Urinary bladder (tissue), 4 donors: ENCODE results near the gene ZSCAN20. TPM values are rescaled to one million over a fixed set of nuclear protein-coding genes. Genes with fewer than 3 reads are reported as not detected.

Experiments
- DNase-seq: peaks from one replicate; pipeline ENCODE4 v3.0.0-alpha.2; 2015; ENCODE audit errors: extremely low spot score
- H3K27ac ChIP-seq: one replicate; pipeline ENCODE4 v1.5.1; 2013; ENCODE audit warnings: low read depth, mild to moderate bottlenecking, moderate library complexity
- H3K36me3 ChIP-seq: one replicate; pipeline ENCODE4 v1.6.1; 2013; ENCODE audit warnings: mild to moderate bottlenecking, moderate library complexity; ENCODE audit not compliant: insufficient read depth
- H3K4me1 ChIP-seq: one replicate; pipeline ENCODE4 v1.6.1; 2013; ENCODE audit warnings: mild to moderate bottlenecking, moderate library complexity; ENCODE audit not compliant: insufficient read depth
- H3K4me3 ChIP-seq: one replicate; pipeline ENCODE4 v1.5.1; 2013; ENCODE audit warnings: low read depth, low read length
- WGBS: extraction: QIAGEN DNeasy Blood & Tissue Kit; methylation state at CpG from one replicate; pipeline ENCODE4 v1.1.7; 2013; 5-methylcytosine and 5-hydroxymethylcytosine counted together
- polyA plus RNA-seq: library from polyadenylated mRNA; stranded (reverse); fragments of 200-250 nt; gene quantifications from one replicate; pipeline ENCODE4 v1.2.3, GENCODE V29; 2013
- total RNA-seq: library from RNA; depleted of rRNA; stranded (reverse); fragments of >200 nt; gene quantifications from one replicate; pipeline ENCODE4 v1.2.3, GENCODE V29; 2014
- donor health status: healthy with polysubstance abuse.
- donor health status: healthy.

The ZSCAN20 gene
- 11.6 TPM for total RNA-seq
- 2.4 TPM for polyA plus RNA-seq

DNA sequence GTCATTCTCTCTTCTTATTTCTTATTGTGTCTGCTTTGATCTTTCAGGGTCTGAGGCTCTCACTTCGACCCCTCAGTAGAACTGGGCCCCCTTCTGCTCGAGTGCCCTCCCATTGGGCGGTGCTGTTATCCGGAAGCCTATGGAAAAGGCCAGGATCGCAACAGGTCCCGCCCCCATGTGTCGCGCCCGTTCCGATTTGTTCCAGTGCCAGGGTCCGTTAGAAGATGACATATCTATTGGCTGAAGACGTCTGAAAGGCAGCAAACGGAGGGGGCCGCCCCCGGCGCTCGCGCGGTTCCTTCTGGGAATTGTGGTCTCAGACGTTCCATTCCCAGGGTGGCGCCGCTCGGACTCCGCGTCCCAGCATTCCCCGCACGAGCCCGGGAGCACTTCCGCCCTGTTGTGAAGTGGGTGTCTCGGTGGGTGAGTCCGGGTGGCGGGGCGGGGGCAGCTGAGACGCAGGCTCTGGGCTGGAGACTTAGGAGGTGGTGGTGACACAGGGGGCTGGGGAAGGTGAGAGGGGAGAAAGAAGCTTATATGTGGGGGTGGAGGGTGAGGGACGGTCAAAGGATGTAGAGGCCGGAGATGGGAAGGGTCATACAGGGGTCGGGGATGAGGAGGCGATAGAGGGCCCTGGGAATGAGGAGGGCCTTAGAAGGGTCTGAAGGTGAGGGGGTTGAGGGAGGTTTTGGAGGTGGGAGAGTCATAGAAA, at the start of gene ZSCAN20:
Gene ZSCAN20, plus strand, starts transcription at position 377 of the 712 bp plus-strand sequence. CDS start 6,644 bp downstream, outside the sequence.
- H3K36me3 ChIP-seq, result no peaks in the 10 kb centered on the region
- H3K27ac ChIP-seq, result peak within 1 kb of the TSS; percentile 31
- H3K4me1 ChIP-seq, result no peaks in the 10 kb centered on the region
- peak within 1 kb of the TSS; percentile 49 for H3K4me3 ChIP-seq
- WGBS, result under 1% methylated on average over 38 of the region's 38 CpGs
- DNase-seq, result peak; percentile 96

DNA sequence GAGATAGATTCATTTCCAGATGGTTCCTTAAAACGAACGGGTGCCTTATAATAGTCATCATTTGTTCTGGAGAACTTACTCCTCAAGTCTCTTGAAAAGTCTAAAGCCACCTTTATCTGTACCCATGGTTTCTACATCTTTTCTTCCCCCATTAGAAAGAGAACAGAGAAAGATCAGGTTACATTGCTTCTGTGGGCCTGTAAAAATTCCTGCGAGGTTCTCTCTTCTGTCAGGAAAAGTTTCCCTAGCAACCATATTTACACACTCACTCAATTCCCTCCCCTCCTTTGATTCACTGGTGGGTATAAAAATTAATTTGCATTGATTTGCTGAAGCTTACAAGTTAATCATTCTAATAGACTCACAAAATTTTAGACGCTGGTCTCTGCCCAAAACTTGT, 48.2 kb upstream of the ZSCAN20 start:
- 51% methylated on average over 4 of the region's 4 CpGs for WGBS
- Histone ChIP-seq H3K27ac (no peak overlapping the region), H3K4me1 (peaks cover 2% of the 10 kb centered on the region), H3K4me3 (no peak overlapping the region), H3K36me3 (no peaks in the 10 kb centered on the region)
- DNase-seq, result no peak

DNA sequence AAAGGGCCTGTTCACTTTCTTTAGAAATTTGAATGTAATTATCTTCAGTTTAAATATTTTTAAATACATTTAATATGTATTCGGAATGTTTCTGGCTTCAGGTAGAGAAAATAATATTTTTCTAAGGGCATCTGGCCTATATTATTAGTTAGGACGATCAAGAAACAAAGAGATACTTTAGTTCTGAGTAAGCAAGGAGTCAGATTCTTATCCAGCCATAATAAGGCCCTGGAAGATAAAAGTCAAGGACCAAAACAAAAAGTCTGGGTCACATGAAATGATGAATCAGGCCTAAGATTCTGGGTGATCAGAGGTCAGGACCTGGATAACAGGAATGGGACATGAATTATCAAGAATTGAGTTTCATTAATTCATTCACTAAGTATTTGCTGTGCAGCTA, 47.8 kb upstream of the ZSCAN20 start:
- no peak overlapping the region for H3K4me3 ChIP-seq
- peaks cover 2% of the 10 kb centered on the region for H3K4me1 ChIP-seq
- H3K27ac ChIP-seq, result no peak overlapping the region
- H3K36me3 ChIP-seq, result no peaks in the 10 kb centered on the region
- DNase-seq, result no peak
- 56% methylated on average over 2 of the region's 2 CpGs for WGBS

DNA sequence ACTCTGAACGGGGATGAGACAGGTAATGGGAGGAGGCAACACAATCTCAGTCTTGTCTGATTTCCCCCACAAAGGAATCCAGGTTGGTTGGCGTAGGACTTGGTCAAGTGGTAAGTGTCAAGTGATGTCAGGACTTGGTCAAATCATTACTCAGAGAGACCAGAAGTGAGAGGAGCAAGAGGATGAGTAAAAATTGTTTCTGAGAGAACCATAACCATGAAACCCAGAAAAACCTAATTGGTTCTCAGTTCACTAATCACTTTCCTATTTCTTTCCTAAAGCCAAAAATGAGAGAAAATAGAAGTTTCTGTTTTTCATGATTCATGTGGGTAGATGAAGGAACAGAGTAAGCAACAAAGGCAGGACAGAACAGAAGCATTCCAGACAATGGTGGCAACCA, 46.5 kb upstream of the ZSCAN20 start:
- Histone ChIP-seq H3K4me3 (no peak overlapping the region), H3K4me1 (no peaks in the 10 kb centered on the region), H3K36me3 (no peaks in the 10 kb centered on the region), H3K27ac (no peak overlapping the region)
- WGBS, result 94% methylated on average over 2 of the region's 2 CpGs
- no peak for DNase-seq

DNA sequence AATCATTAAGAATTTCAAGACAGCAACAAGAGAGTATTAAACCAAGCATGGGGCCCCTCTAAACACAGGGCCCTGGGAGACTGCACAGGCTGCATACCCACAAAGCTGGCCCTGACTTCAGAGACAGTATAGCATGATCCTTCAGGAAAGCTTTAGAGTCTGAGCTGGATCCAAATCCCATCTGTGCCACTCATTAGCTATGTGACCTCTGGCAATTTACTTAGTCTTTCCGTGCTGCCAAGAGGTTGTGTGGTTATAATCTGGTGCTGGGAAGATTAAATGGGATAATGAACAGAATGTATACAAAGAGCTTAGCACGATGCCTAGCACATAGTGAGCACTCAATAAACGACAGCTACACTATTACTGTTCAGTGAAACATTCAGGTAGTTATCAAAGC, 45.5 kb upstream of the ZSCAN20 start:
- no peaks in the 10 kb centered on the region for H3K36me3 ChIP-seq
- no peaks in the 10 kb centered on the region for H3K4me1 ChIP-seq
- DNase-seq, result no peak
- no peak overlapping the region for H3K27ac ChIP-seq
- H3K4me3 ChIP-seq, result no peak overlapping the region
- 47% methylated on average over 3 of the region's 3 CpGs for WGBS

DNA sequence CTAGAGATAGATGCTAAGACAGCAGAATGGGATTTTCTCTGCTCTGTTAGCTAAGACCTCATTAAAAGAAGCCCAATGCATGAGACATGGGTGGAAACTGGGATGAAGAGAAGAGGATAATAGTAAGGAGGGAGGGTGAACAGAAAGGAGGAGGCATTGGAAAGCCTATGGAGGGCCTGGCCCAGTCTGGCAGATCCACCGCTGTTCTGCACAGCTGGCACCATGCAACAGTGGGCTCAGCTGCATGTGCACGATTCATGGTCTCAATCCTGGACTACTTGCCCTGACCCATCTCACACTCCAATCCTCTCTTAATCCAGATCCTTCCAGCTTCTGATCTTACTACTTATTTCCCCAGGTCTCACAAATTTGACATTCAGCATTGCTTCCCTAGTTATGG, 43.8 kb upstream of the ZSCAN20 start:
- Histone ChIP-seq H3K36me3 (no peaks in the 10 kb centered on the region), H3K4me3 (no peak overlapping the region), H3K4me1 (no peaks in the 10 kb centered on the region), H3K27ac (no peak overlapping the region)
- DNase-seq, result no peak
- 81% methylated on average over 2 of the region's 2 CpGs for WGBS

DNA sequence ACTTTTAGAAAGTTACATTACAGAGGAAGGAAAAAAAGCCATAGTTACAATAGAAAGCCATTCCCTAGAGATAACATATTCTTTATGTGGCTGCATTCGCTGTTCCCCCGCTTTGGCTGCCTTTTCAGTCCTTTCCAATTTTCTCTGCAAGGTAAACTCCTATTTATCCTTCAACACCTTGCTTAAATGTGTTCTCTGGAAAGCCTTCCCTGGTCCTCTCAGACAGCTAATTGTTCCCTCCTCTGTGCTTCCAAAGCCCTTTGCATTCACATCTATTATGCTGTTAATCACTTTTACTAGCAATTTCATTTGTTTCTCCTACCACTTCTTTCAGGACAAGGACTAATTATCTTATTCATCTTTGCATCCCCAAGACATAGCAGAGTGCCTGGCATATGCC, 43.1 kb upstream of the ZSCAN20 start:
- DNase-seq, result no peak
- 88% methylated on average over 2 of the region's 2 CpGs for WGBS
- H3K27ac ChIP-seq, result no peak overlapping the region
- H3K4me3 ChIP-seq, result no peak overlapping the region
- H3K36me3 ChIP-seq, result no peaks in the 10 kb centered on the region
- H3K4me1 ChIP-seq, result no peaks in the 10 kb centered on the region

DNA sequence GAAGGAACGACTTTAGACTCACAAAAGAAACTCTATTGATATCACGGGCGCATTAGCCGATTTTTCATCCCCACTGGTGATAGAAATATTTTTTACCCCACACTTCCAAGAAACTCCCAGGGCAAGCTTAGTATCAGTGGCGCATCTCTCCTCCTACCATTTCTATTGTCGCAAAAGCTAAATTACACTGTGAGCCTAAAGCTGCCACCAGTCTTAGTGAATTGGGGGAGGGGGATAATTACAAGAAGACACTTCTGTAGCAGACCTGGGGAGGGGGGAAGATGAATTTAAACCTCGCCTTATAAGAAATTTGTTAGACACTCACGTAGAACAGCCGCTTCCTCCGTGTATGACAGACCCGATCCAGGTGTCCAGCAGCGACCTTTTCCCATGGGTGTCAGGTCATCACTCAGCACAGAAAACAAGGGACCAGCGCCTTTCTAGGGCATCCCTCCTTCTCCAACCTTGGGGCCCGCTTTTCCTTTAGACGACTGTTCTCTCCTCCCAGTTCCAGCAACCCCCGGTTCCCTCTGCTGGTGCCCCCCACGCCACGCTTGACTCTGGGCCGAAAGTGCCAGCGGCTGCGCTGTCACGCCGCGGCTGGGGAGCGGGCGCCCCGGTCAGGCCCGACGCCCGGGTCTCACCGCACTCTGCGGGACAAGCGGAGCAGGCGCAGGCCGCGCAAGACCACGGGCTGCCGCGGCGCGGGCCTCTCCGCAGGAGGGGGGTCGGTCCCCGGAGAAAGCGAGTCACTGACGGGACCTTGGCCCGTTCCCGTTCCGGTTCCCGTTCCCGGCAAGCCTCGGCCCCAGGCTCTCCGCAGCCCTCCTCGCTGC, 42.4 kb upstream of the ZSCAN20 start:
- DNase-seq, result no peak
- no peaks in the 10 kb centered on the region for H3K36me3 ChIP-seq
- 8% methylated on average over 54 of the region's 54 CpGs for WGBS
- H3K27ac ChIP-seq, result no peak overlapping the region
- no peaks in the 10 kb centered on the region for H3K4me1 ChIP-seq
- H3K4me3 ChIP-seq, result peak overlapping the region; percentile 75

DNA sequence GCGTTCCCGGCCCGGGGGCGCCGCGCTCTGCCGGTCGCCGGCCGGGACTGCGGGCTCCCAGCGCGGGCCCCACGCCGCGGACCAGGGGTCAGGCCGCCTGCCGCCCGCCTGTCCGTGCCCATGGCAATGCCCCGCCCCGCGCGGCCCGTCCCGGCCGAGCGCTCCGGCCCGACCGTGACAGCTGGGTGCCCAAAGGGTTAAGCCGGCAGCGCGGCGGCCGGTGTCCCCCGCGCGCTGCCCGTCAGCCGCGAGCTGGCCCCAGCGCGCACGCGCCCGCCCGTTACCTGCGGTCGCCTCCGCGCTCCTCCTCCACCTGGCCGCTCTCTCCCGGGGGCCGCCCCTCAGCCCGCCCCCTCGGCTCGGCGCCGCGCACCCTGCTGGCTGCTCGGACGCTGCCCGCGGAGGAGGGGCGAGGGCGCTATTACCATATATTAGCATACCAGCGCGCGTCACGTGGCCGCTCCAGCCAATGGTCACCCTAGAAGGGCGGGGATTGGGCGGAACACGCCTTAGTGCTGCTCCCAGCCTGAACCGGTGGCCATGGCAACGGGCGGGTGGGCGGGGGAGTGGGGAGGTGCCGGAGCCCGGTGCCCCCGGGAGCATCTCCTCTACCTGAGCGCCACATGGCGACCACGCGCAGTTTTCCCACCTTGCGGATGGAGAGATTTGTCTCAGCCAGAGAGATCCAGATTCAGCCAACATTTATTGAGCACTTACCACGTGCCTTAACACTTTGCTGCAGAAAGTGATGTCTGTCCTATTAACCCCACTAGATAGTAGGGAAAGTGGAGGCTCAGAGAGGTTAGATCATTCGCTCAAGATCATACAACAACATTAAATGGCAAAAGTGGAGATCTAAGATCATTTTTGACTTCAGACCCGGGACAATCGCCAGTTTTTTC, 41.5 kb upstream of the ZSCAN20 start, which contains the start of gene PHC2:
Gene PHC2, minus strand, starts transcription at position 404 of the 902 bp plus-strand sequence. CDS start 55,556 bp downstream, outside the sequence.
- H3K4me1 ChIP-seq, result no peaks in the 10 kb centered on the region
- H3K27ac ChIP-seq, result no peak within 1 kb of the TSS
- 2% methylated on average over 91 of the region's 91 CpGs for WGBS
- H3K36me3 ChIP-seq, result no peaks in the 10 kb centered on the region
- DNase-seq, result peak; percentile 89
- peak within 1 kb of the TSS; percentile 75 for H3K4me3 ChIP-seq

DNA sequence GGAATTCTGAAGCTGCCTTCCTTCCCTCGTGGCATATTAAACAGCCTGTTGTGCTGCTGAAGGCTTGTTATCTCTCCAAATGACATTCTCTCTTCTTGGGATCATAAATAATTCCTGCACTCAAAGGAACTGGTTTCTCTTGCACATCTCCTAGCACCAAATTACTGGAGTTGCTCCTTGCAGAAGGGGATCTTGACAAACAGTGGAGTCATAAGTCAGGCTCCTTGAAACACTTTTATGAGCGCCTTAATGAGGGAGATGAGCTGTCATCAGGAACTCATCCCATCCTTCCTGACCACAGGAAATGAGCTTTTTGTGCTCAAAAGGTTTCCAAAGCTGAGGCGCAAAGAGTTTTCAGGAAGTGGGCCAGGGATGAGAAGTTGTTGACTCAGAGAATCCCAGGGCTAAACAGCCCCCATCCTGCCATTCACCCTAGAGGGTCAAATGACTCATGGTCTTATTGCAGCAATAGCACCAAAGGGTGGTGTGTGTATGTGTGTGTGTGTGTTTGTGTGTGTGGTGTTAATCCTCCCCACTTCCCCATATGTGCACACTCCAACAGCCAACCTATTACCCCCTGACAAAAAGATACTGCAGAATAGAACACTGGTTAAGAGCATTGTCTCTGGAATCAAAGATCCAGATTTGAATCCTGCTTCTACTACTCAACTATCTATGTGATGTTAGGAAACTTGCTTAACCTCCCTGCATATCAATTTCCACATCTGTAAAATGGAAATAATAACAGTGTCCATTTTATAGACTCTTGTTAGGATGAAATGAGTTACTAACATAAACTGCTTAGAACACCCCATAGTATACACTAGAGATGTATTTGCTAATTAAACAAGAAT, 38.7 kb upstream of the ZSCAN20 start:
- WGBS, result 24% methylated on average over 3 of the region's 3 CpGs
- no peak overlapping the region for H3K27ac ChIP-seq
- DNase-seq, result no peak
- no peak overlapping the region for H3K4me3 ChIP-seq
- H3K36me3 ChIP-seq, result no peaks in the 10 kb centered on the region
- no peaks in the 10 kb centered on the region for H3K4me1 ChIP-seq

DNA sequence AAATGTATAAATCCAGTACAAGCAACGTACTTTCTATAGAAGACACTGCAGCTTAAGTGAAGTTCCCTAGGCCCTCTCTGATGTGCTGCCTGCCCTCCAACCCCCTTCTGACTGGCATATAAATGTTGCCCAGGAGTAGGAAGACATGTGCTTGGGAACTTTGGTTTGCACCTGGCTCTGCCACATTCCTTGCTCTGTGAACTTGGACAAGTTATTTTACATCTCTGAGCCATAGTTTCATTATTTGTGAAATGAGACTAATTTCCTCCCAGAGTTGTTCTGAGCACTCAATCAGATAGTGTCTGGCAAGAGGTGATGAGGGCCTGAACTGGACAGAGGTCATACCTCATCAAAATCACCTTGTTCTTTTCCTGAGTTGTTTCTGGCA, 38.1 kb upstream of the ZSCAN20 start:
- Histone ChIP-seq H3K4me3 (no peak overlapping the region), H3K4me1 (no peaks in the 10 kb centered on the region), H3K27ac (no peak overlapping the region), H3K36me3 (no peaks in the 10 kb centered on the region)
- no peak for DNase-seq
- 92% methylated on average over 1 of the region's 1 CpG for WGBS

DNA sequence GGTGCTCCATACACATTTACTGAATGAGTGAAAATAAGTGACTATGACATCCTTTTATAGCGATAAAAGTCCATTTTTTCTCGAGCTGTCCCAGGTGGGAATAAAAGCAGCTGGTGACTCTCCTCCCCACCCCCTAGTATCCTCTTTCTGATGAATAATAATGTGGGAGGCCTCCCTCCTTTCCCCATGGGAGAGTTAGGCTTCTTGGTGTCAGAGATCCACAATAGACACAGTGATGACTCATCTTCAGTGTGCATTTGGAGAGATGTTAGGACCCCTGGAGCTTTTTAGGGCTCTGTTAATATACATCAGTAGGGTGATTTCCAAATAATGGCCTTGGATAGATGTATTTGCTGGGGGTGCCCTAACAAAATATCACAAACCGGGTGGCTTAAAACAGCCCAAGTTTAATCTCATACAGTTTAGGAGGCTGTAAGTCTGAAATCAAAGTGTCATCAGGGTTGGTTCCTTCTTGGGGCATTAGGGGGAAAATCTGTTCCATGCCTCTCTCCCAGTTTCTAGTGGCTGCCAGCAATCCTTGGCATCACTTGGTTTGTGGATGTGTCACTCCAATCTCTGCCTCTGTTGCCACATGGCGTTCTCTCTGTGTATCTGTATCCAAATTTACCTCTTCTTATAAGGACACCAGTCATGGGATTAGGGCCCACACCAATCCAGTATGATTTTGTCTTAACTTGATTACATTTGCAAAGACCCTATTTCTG, 37.2 kb upstream of the ZSCAN20 start:
- Histone ChIP-seq H3K36me3 (no peaks in the 10 kb centered on the region), H3K27ac (no peak overlapping the region), H3K4me1 (no peaks in the 10 kb centered on the region), H3K4me3 (no peak overlapping the region)
- WGBS, result 72% methylated on average over 4 of the region's 4 CpGs
- no peak for DNase-seq
